ENCODE results near the gene HBS1L. TPM values are rescaled to one million over a fixed set of nuclear protein-coding genes. Genes with fewer than 3 reads are reported as not detected.

The HBS1L gene
- polyA plus RNA-seq, 1 donor (not counting 4 experiments of a cell fraction or from before 2014, with no cell fraction given): 61.6 TPM

DNA sequence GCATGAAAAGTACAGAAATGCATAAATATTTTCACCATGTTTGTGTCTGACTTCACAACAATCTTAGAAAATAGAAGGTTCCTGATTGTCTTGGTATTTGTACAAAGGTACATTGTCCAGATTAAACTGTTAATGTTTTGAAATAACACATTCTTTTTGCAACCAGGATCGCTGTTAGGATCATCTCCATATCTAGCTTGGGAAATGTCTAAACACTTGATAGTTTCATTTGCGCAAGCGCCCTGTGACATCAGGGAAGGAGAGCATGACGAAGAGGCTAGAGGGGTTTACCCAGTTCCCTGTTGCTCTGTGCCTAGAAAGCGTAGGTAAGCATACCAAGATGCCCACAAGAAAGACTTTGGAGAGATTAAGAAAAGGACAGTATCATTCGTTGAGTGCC, 124.2 kb downstream of the HBS1L start:
- no peak overlapping the region for H3K9ac ChIP-seq (ENCODE audit: control insufficient read depth, extremely low read depth, insufficient read depth, low read length)
- dilution Hi-C loops (cut with MboI; ENCODE audit: extremely low pct_ligation_motif_present, low sequenced_read_pairs): no loop called here
- no peak for FAIRE-seq
- H4K20me1 ChIP-seq (ENCODE audit: control insufficient read depth, extremely low read depth, insufficient read depth, low read length): no peaks in the 10 kb centered on the region
- no peaks in the 10 kb centered on the region for H3K27me3 ChIP-seq (ENCODE audit: control insufficient read depth, extremely low read depth, insufficient read depth, low read length)
- H3K4me1 ChIP-seq (ENCODE audit: control insufficient read depth, extremely low read depth, insufficient read depth, low read length): peaks cover 10% of the 10 kb centered on the region
- H2AFZ ChIP-seq (ENCODE audit: control insufficient read depth, low read length): no peak overlapping the region
- no peak for TF ChIP-seq EZH2 (IDR thresholded peaks at IDR 0.05; ENCODE audit: low read length)
- TF ChIP-seq, protein P1, sequence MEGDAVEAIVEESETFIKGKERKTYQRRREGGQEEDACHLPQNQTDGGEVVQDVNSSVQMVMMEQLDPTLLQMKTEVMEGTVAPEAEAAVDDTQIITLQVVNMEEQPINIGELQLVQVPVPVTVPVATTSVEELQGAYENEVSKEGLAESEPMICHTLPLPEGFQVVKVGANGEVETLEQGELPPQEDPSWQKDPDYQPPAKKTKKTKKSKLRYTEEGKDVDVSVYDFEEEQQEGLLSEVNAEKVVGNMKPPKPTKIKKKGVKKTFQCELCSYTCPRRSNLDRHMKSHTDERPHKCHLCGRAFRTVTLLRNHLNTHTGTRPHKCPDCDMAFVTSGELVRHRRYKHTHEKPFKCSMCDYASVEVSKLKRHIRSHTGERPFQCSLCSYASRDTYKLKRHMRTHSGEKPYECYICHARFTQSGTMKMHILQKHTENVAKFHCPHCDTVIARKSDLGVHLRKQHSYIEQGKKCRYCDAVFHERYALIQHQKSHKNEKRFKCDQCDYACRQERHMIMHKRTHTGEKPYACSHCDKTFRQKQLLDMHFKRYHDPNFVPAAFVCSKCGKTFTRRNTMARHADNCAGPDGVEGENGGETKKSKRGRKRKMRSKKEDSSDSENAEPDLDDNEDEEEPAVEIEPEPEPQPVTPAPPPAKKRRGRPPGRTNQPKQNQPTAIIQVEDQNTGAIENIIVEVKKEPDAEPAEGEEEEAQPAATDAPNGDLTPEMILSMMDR (optimal IDR thresholded peaks at IDR 0.05 in 1 of 3, IDR thresholded peaks at IDR 0.05 in 1 of 3, conservative IDR thresholded peaks at IDR 0.05 in 1 of 3; ENCODE audit: extremely low read depth in 1 of 3, insufficient read depth in 2 of 3, low read length in 3 of 3): no peak
- H3K9me3 ChIP-seq (ENCODE audit: control insufficient read depth, low read depth, low read length): no peaks in the 10 kb centered on the region
- DNase-seq (ENCODE audit: low read depth, low spot score): no peak
- H3K36me3 ChIP-seq (ENCODE audit: control insufficient read depth in 2 of 2, extremely low read depth in 1 of 2, insufficient read depth in 2 of 2, low read length in 2 of 2): peaks cover 0 to 3% of the 10 kb centered on the region in 2 experiments
- no peaks in the 10 kb centered on the region for H3K9me1 ChIP-seq (ENCODE audit: control insufficient read depth, extremely low read depth, insufficient read depth, low read length)
- no peak overlapping the region for H3K27ac ChIP-seq (ENCODE audit: control insufficient read depth, insufficient read depth, low read length)
- no peaks in the 10 kb centered on the region for H3K79me2 ChIP-seq (ENCODE audit: control insufficient read depth, insufficient read depth, low read length)
- H3K4me2 ChIP-seq (ENCODE audit: control insufficient read depth, extremely low read depth, insufficient read depth, low read depth, low read length): no peak overlapping the region
- H3K4me3 ChIP-seq (ENCODE audit: control insufficient read depth in 2 of 3, extremely low read depth in 1 of 3, insufficient read depth in 2 of 3, low read depth in 1 of 3, low read length in 3 of 3): no peak overlapping the region

DNA sequence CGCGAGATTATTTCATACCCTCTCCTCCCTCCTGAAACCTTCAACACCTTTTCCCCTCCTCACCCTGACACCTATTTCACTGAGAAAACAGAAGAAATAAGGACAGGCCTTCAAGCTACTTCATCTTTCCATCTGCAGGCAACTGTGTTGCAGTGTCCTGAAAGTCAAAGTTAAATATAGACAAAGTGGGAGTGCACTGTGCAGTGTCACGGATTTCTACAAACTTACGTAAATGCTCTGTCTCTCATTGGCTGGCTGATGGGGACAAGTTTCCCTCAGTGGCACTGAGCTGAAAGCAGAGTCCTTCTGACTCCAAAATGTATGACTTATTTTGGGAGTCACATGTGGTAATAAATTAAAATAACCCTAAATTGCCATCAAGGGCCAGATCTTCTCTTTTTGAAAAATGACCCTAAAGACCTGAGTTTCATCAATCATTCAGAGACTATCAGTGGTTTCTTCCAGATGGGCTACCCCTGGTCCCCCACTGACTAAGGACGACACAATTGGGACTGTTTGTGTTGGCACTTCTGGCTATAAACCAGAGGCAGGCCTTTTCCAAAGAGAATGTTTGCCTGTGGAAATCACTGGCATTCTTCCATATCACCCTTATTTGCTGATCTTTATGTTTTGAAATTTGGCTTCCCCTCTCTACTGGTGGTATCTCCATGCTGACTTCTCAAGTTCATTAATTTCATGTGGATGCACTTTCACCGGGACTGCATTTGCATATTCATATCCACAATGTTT, 126.3 kb downstream of the HBS1L start:
- Histone ChIP-seq H3K9me3 (ENCODE audit: control insufficient read depth, low read depth, low read length) (no peaks in the 10 kb centered on the region), H4K20me1 (ENCODE audit: control insufficient read depth, extremely low read depth, insufficient read depth, low read length) (no peaks in the 10 kb centered on the region), H3K9me1 (ENCODE audit: control insufficient read depth, extremely low read depth, insufficient read depth, low read length) (no peaks in the 10 kb centered on the region), H3K4me2 (ENCODE audit: control insufficient read depth, extremely low read depth, insufficient read depth, low read depth, low read length) (no peak overlapping the region), H3K4me3 (ENCODE audit: control insufficient read depth in 2 of 3, extremely low read depth in 1 of 3, insufficient read depth in 2 of 3, low read depth in 1 of 3, low read length in 3 of 3) (no peak overlapping the region), H2AFZ (ENCODE audit: control insufficient read depth, low read length) (peak overlapping the region; percentile 56), H3K9ac (ENCODE audit: control insufficient read depth, extremely low read depth, insufficient read depth, low read length) (no peak overlapping the region), H3K79me2 (ENCODE audit: control insufficient read depth, insufficient read depth, low read length) (no peaks in the 10 kb centered on the region), H3K36me3 (ENCODE audit: control insufficient read depth in 2 of 2, extremely low read depth in 1 of 2, insufficient read depth in 2 of 2, low read length in 2 of 2) (peaks cover 0 to 3% of the 10 kb centered on the region in 2 experiments), H3K27me3 (ENCODE audit: control insufficient read depth, extremely low read depth, insufficient read depth, low read length) (no peaks in the 10 kb centered on the region), H3K4me1 (ENCODE audit: control insufficient read depth, extremely low read depth, insufficient read depth, low read length) (peaks cover 10% of the 10 kb centered on the region), H3K27ac (ENCODE audit: control insufficient read depth, insufficient read depth, low read length) (no peak overlapping the region)
- TF ChIP-seq, protein P1 (optimal IDR thresholded peaks at IDR 0.05 in 1 of 3, IDR thresholded peaks at IDR 0.05 in 1 of 3, conservative IDR thresholded peaks at IDR 0.05 in 1 of 3; ENCODE audit: extremely low read depth in 1 of 3, insufficient read depth in 2 of 3, low read length in 3 of 3): no peak
- TF ChIP-seq EZH2 (IDR thresholded peaks at IDR 0.05; ENCODE audit: low read length): no peak
- DNase-seq (ENCODE audit: low read depth, low spot score) (no peak), FAIRE-seq (no peak)
- dilution Hi-C loops (cut with MboI; ENCODE audit: extremely low pct_ligation_motif_present, low sequenced_read_pairs): no loop called here

Measured in keratinocyte (primary cell).